CD4-positive, alpha-beta memory T cell (primary cell): ENCODE measurements around the gene ITIH3. TPM values are rescaled to one million over a fixed set of nuclear protein-coding genes. Genes with fewer than 3 reads are reported as not detected.

Experiments used
- CTCF ChIA-PET: fragments of 350-600 bp; sonication (Branson Sonifier 250); formaldehyde crosslinking; loops from one replicate; lab custom pipeline; 2021; ENCODE audit warnings: inconsistent platforms; ENCODE audit not compliant: partially characterized antibody; lab: Charles Lee
- POLR2A ChIA-PET: fragments of 350-600 bp; sonication (Branson Sonifier 250); formaldehyde crosslinking; loops from one replicate; lab custom pipeline; 2021; ENCODE audit not compliant: partially characterized antibody; lab: Charles Lee
- DNase-seq, 5 donors: peaks; one replicate each; pipeline versions ENCODE4 v3.0.0 to v3.0.0-alpha.2; 2020 to 2022; ENCODE audit warnings: mixed read lengths in 1 of 5
- H3K27ac ChIP-seq: one replicate; pipeline ENCODE4 v1.7.0; 2013; ENCODE audit warnings: low read depth, low read length
- H3K27me3 ChIP-seq: 2 replicates; pipeline ENCODE4 v1.7.0; 2013; ENCODE audit warnings: mild to moderate bottlenecking, low read length, moderate library complexity; ENCODE audit not compliant: insufficient read depth
- H3K36me3 ChIP-seq: 2 replicates; pipeline ENCODE4 v1.7.0; 2013; ENCODE audit warnings: mild to moderate bottlenecking, low read length, moderate library complexity; ENCODE audit not compliant: insufficient read depth
- H3K4me1 ChIP-seq: 2 replicates; pipeline ENCODE4 v1.7.0; 2013; ENCODE audit warnings: mild to moderate bottlenecking, low read length, moderate library complexity; ENCODE audit not compliant: insufficient read depth
- H3K4me3 ChIP-seq, 2 donors: one replicate each; pipeline ENCODE4 v1.7.0; 2013; ENCODE audit warnings: low read length in 2 of 2, mild to moderate bottlenecking in 1 of 2
- H3K9me3 ChIP-seq, 2 donors: one replicate each; pipeline ENCODE4 v1.7.0; 2013; ENCODE audit warnings: low read length in 2 of 2, control low read depth in 1 of 2; ENCODE audit not compliant: control insufficient read depth in 1 of 2
- H3K27ac Mint-ChIP-seq, 7 donors: one replicate each; pipeline ENCODE4 v1.8.0; 2020 to 2021; ENCODE audit warnings: mixed read lengths in 7 of 7, mild to moderate bottlenecking in 6 of 7, inconsistent platforms in 3 of 7, moderate library complexity in 3 of 7
- H3K27me3 Mint-ChIP-seq, 2 donors: one replicate each; pipeline ENCODE4 v1.8.0; 2020 to 2021; ENCODE audit warnings: mixed read lengths in 2 of 2
- H3K36me3 Mint-ChIP-seq, 2 donors: one replicate each; pipeline ENCODE4 v1.8.0; 2020 to 2021; ENCODE audit warnings: mixed read lengths in 2 of 2, inconsistent platforms in 1 of 2, mild to moderate bottlenecking in 1 of 2
- H3K4me1 Mint-ChIP-seq, 4 donors: one replicate each; pipeline ENCODE4 v1.8.0; 2020 to 2021; ENCODE audit warnings: mixed read lengths in 4 of 4, mild to moderate bottlenecking in 1 of 4
- H3K4me3 Mint-ChIP-seq, 8 donors: one replicate each; pipeline ENCODE4 v1.8.0; 2020 to 2021; ENCODE audit warnings: mixed read lengths in 8 of 8, mild to moderate bottlenecking in 7 of 8, moderate library complexity in 6 of 8, inconsistent platforms in 3 of 8
- H3K9me3 Mint-ChIP-seq, 8 donors: one replicate each; pipeline ENCODE4 v1.8.0; 2020 to 2021; ENCODE audit warnings: mixed read lengths in 8 of 8, mild to moderate bottlenecking in 5 of 8, inconsistent platforms in 3 of 8, moderate library complexity in 1 of 8
- intact Hi-C: fragments of 100-400 bp; cut with micrococcal nuclease; formaldehyde crosslinking; loops from one replicate; pipeline ENCODE4 v1.15.1; 2023
- polyA plus RNA-seq, 2 donors: library from polyadenylated mRNA; unstranded; fragments of 300-500 nt; fragmentation: Illumina TruSeq; gene quantifications; one replicate each; pipeline ENCODE4 v1.2.3, GENCODE V29; 2021
- total RNA-seq, 2 experiments: library from RNA; stranded (reverse); gene quantifications; one replicate each; pipeline ENCODE4 v1.2.3, GENCODE V29; 2021

Gene ITIH3
- total and polyA plus RNA-seq, 4 experiments from 2014 or later = not detected

DNA sequence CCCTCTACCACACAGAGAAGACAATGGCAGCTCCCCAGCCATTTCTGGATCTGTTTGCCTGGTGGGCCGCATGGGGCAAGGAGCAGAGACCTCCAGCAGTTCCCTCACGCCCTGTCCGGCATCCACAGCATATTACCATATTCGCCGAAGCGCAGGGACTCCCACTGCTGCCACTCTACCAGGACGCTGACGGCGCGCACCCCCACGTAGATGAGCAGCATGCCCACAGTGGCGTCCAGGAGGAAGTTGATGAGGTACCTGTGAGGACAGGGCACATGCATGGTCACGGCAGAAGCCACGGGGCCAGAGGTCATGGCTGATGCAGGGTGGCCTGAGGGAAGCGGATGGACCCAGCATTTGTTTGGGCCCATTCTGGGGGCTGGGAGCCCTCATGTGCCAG lies 55.1 kb downstream of the ITIH3 start:
- Mint-ChIP-seq H3K27ac (no peak overlapping the region), H3K4me1 (no peaks in the 10 kb centered on the region), H3K4me3 (no peak overlapping the region), H3K27me3 (no peaks in the 10 kb centered on the region), H3K9me3 (no peaks in the 10 kb centered on the region), H3K36me3 (peaks cover 28 to 51% of the 10 kb centered on the region in 2 donors)
- no peaks in the 10 kb centered on the region for H3K4me1 ChIP-seq
- POLR2A ChIA-PET = no interaction called here
- H3K27me3 ChIP-seq = no peaks in the 10 kb centered on the region
- intact Hi-C loops = loop anchor here (5.0 kb wide), 1 partner anchor 43 kb away; no protein-coding TSS in a partner anchor
- CTCF ChIA-PET = interaction anchor here (1.2 to 2.0 kb wide), 2 partner anchors 13 to 85 kb away, joined by 3 to 5 read pairs; no protein-coding TSS in a partner anchor
- H3K36me3 ChIP-seq = peaks cover 41% of the 10 kb centered on the region
- H3K27ac ChIP-seq = no peak overlapping the region
- H3K4me3 ChIP-seq = no peak overlapping the region
- no peaks in the 10 kb centered on the region for H3K9me3 ChIP-seq
- DNase-seq = no peak

DNA sequence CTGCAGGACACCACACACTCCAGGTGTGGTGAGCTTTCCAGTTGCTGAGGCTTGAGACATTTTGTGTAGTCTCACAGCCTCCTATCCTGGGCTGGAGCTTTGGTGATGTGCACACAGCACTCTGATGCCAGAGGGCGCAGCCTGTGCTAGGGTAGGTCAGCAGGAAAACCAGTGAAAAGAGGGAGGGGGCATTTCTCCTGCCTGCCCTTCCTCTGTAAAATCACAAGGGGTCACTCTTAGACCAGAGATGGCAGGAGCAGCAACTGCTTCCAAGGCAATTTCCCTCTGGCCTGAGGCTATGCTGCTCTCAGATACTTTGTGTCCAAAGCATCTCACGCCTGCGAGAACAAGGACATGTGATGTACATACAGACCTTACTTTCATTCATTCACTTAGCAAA lies 56.8 kb downstream of the ITIH3 start:
- ChIA-PET POLR2A (interaction anchor here (0.5 kb wide), 1 partner anchor 260 kb away, joined by 4 read pairs; no protein-coding TSS in a partner anchor), CTCF (interaction anchor here (0.6 to 2.0 kb wide), 5 partner anchors 42 to 228 kb away, joined by 3 to 6 read pairs (median 3); no protein-coding TSS in a partner anchor)
- Mint-ChIP-seq H3K36me3 (peaks cover 32 to 62% of the 10 kb centered on the region in 2 donors), H3K27ac (no peak overlapping the region), H3K9me3 (no peaks in the 10 kb centered on the region), H3K4me1 (no peaks in the 10 kb centered on the region), H3K27me3 (no peaks in the 10 kb centered on the region), H3K4me3 (no peak overlapping the region)
- Histone ChIP-seq H3K36me3 (peaks cover 41% of the 10 kb centered on the region), H3K4me1 (no peaks in the 10 kb centered on the region), H3K4me3 (no peak overlapping the region), H3K27ac (no peak overlapping the region), H3K27me3 (no peaks in the 10 kb centered on the region), H3K9me3 (no peaks in the 10 kb centered on the region)
- intact Hi-C loops = loop anchor here (1.0 kb wide), 1 partner anchor 221 kb away; no protein-coding TSS in a partner anchor
- peak in 4 of 5 donors; percentile 20 to 27 (median 23) for DNase-seq

- H3K4me1 ChIP-seq = no peaks in the 10 kb centered on the region
- H3K27me3 Mint-ChIP-seq = no peaks in the 10 kb centered on the region
- H3K4me3 Mint-ChIP-seq = no peak overlapping the region
- peak overlapping the region in 1 of 7 donors; percentile 62 for H3K27ac Mint-ChIP-seq
- H3K36me3 Mint-ChIP-seq = peaks cover 29 to 63% of the 10 kb centered on the region in 2 donors
- CTCF ChIA-PET = interaction anchor here (0.6 to 1.0 kb wide), 2 partner anchors 231 to 343 kb away, joined by 3 to 4 read pairs; no protein-coding TSS in a partner anchor
- intact Hi-C loops = no loop called here
- H3K9me3 ChIP-seq = no peaks in the 10 kb centered on the region
- no peaks in the 10 kb centered on the region for H3K4me1 Mint-ChIP-seq
- H3K36me3 ChIP-seq = peaks cover 40% of the 10 kb centered on the region
- DNase-seq = no peak
- H3K27me3 ChIP-seq = no peaks in the 10 kb centered on the region
- POLR2A ChIA-PET = no interaction called here
- H3K4me3 ChIP-seq = no peak overlapping the region
- H3K27ac ChIP-seq = no peak overlapping the region
- H3K9me3 Mint-ChIP-seq = no peaks in the 10 kb centered on the region
These were observed 57.8 kb downstream of the ITIH3 start for GRCh38 chr3:52852419-52852818.

DNA sequence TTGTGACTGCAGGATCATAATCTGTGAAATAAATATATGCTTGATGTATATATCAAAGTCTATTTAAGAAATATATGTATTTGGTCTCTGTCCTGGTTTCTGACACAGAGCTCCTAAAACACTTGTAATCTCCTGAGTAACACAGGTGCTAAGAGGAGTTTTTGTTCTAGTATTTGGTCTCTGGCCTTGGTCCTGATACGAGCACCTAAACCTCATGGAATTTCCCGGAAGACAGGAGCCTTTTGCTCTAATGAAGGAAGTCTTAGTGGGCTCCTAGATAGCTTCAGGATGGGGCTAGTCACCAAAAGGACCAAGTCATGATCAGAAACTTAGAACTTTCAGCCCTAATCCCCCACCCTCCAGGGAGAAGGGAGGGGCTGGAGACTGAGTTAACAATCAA lies 59.4 kb downstream of the ITIH3 start:
- Histone ChIP-seq H3K9me3 (no peaks in the 10 kb centered on the region), H3K36me3 (peaks cover 25% of the 10 kb centered on the region), H3K4me1 (no peaks in the 10 kb centered on the region), H3K4me3 (no peak overlapping the region), H3K27me3 (no peaks in the 10 kb centered on the region), H3K27ac (no peak overlapping the region)
- Mint-ChIP-seq H3K36me3 (peaks cover 22 to 54% of the 10 kb centered on the region in 2 donors), H3K27ac (no peak overlapping the region), H3K4me3 (no peak overlapping the region), H3K27me3 (no peaks in the 10 kb centered on the region), H3K9me3 (no peaks in the 10 kb centered on the region), H3K4me1 (peaks cover 0 to 2% (median 0%) of the 10 kb centered on the region in 4 donors)
- ChIA-PET POLR2A (no interaction called here), CTCF (interaction anchor here (1.2 kb wide), 1 partner anchor 251 kb away, joined by 3 read pairs; no protein-coding TSS in a partner anchor)
- intact Hi-C loops = no loop called here
- no peak for DNase-seq

- H3K27ac Mint-ChIP-seq = peak overlapping the region in 4 of 7 donors; percentile 31 to 81 (median 56)
- CTCF ChIA-PET = no interaction called here
These were observed 62.1 kb downstream of the ITIH3 start for GRCh38 chr3:52856666-52857065.

GRCh38 chr3:52857133-52857532 lies 62.5 kb downstream of the ITIH3 start:
- DNase-seq = no peak
- no peaks in the 10 kb centered on the region for H3K9me3 Mint-ChIP-seq
- H3K9me3 ChIP-seq = no peaks in the 10 kb centered on the region
- peaks cover 20 to 39% of the 10 kb centered on the region in 2 donors for H3K36me3 Mint-ChIP-seq
- H3K27ac ChIP-seq = no peak overlapping the region
- POLR2A ChIA-PET = no interaction called here
- intact Hi-C loops = no loop called here
- no peak overlapping the region for H3K4me3 ChIP-seq
- no peaks in the 10 kb centered on the region for H3K27me3 ChIP-seq
- no peak overlapping the region for H3K4me3 Mint-ChIP-seq
- peak overlapping the region in 4 of 7 donors; percentile 18 to 43 (median 32) for H3K27ac Mint-ChIP-seq
- H3K27me3 Mint-ChIP-seq = no peaks in the 10 kb centered on the region
- H3K4me1 Mint-ChIP-seq = peaks cover 0 to 14% (median 3%) of the 10 kb centered on the region in 4 donors
- CTCF ChIA-PET = interaction anchor here (1.8 kb wide), 1 partner anchor 38 kb away, joined by 4 read pairs; no protein-coding TSS in a partner anchor
- H3K4me1 ChIP-seq = no peaks in the 10 kb centered on the region
- H3K36me3 ChIP-seq = peaks cover 9% of the 10 kb centered on the region

More at GRCh38 chr3:52856666-52857065, 62.1 kb downstream of the ITIH3 start:
- Mint-ChIP-seq H3K4me3 (no peak overlapping the region), H3K4me1 (peaks cover 0 to 10% (median 2%) of the 10 kb centered on the region in 4 donors), H3K27me3 (no peaks in the 10 kb centered on the region), H3K36me3 (peaks cover 24 to 40% of the 10 kb centered on the region in 2 donors), H3K9me3 (no peaks in the 10 kb centered on the region)
- Histone ChIP-seq H3K36me3 (peaks cover 14% of the 10 kb centered on the region), H3K4me1 (no peaks in the 10 kb centered on the region), H3K27me3 (no peaks in the 10 kb centered on the region), H3K9me3 (no peaks in the 10 kb centered on the region), H3K27ac (no peak overlapping the region), H3K4me3 (no peak overlapping the region)
- no peak for DNase-seq
- POLR2A ChIA-PET = no interaction called here
- intact Hi-C loops = no loop called here

DNA sequence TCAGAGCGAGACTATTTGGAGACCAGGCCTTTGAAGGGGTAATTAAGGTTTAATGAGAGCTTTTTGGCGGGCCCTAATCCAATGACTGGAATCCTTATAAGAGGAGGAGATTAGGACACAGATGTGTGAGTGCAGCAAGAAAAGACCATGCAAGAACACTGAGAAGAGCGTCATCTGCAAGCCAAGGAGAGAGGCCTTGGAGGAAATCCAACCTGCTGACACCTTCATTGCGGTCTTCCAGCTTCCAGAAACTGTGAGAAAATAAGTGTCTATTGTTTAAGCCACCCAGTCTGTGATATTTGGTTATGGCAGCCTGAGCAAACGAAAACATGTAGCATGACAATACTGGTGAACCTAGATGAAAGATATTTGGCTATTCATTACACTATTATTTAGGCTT lies 63.3 kb downstream of the ITIH3 start:
- Mint-ChIP-seq H3K27ac (no peak overlapping the region), H3K4me3 (no peak overlapping the region), H3K36me3 (peaks cover 21 to 38% of the 10 kb centered on the region in 2 donors), H3K4me1 (peaks cover 0 to 16% (median 4%) of the 10 kb centered on the region in 4 donors), H3K9me3 (no peaks in the 10 kb centered on the region), H3K27me3 (no peaks in the 10 kb centered on the region)
- peaks cover 5% of the 10 kb centered on the region for H3K36me3 ChIP-seq
- no peaks in the 10 kb centered on the region for H3K9me3 ChIP-seq
- intact Hi-C loops = no loop called here
- no peak overlapping the region for H3K27ac ChIP-seq
- ChIA-PET CTCF (interaction anchor here (1.8 kb wide), 1 partner anchor 37 kb away, joined by 4 read pairs; no protein-coding TSS in a partner anchor), POLR2A (no interaction called here)
- no peak overlapping the region for H3K4me3 ChIP-seq
- no peak for DNase-seq
- no peaks in the 10 kb centered on the region for H3K27me3 ChIP-seq
- no peaks in the 10 kb centered on the region for H3K4me1 ChIP-seq
